Uterus (tissue), 2 donors: ENCODE data around the gene PPP2R1B.

Experiments used
- POLR2A ChIP-seq, 2 donors: fragments of 450-650 bp; IDR thresholded peaks; one replicate each; pipeline ENCODE4 v1.6.1; 2016; ENCODE audit warnings: antibody characterized with exemption in 2 of 2, mild to moderate bottlenecking in 1 of 2, moderate library complexity in 1 of 2
- TF ChIP-seq, protein P1 (sequence below), 4 experiments: fragments of 200-600 bp in 2 of 4; fragments of 450-650 bp in 2 of 4; sonication (generic) in 2 of 4; IDR thresholded peaks; one replicate each; pipeline ENCODE4 v1.5.1; 2016 to 2019; ENCODE audit warnings: antibody characterized with exemption in 4 of 4, mild to moderate bottlenecking in 2 of 4, moderate library complexity in 1 of 4

DNA sequence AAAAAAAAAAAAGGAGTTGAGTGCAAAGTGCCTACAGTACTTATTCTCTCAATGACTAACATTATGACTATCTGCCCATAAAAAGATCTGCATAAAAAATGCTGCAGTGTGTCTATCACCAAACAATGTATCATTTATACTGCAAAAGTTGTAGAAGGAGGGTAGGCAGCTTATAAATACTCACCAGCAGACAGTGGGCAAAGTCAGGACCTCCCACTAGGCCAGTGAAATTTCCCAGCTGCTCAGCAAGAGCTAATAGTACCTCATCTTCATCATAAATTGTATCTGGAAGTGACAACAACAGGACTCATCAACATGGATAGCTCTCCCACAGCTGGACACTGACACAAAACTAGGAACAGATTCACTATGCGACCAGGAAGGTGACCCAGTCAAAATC, 1.6 kb downstream of the PPP2R1B start:
- TF ChIP-seq, protein P1, sequence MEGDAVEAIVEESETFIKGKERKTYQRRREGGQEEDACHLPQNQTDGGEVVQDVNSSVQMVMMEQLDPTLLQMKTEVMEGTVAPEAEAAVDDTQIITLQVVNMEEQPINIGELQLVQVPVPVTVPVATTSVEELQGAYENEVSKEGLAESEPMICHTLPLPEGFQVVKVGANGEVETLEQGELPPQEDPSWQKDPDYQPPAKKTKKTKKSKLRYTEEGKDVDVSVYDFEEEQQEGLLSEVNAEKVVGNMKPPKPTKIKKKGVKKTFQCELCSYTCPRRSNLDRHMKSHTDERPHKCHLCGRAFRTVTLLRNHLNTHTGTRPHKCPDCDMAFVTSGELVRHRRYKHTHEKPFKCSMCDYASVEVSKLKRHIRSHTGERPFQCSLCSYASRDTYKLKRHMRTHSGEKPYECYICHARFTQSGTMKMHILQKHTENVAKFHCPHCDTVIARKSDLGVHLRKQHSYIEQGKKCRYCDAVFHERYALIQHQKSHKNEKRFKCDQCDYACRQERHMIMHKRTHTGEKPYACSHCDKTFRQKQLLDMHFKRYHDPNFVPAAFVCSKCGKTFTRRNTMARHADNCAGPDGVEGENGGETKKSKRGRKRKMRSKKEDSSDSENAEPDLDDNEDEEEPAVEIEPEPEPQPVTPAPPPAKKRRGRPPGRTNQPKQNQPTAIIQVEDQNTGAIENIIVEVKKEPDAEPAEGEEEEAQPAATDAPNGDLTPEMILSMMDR (IDR thresholded peaks at IDR 0.05): no peak
- no peak for TF ChIP-seq POLR2A (IDR thresholded peaks at IDR 0.05)
